Neural cell (in vitro differentiated cells): ENCODE results near the gene PLEKHA8. TPM values are rescaled to one million over a fixed set of nuclear protein-coding genes. Genes with fewer than 3 reads are reported as not detected.

Experiments used
- H2AFZ ChIP-seq: fragments of 200-600, 300-800 bp; sonication (generic), shearing (Covaris generic); 2 replicates; pipeline ENCODE4 v1.6.0; 2014; ENCODE audit warnings: low read depth, mild to moderate bottlenecking, antibody characterized with exemption, low read length, moderate library complexity
- H3F3A ChIP-seq: fragments of 200-600 bp; shearing (Covaris generic); 2 replicates; pipeline ENCODE4 v1.6.1; 2016; ENCODE audit warnings: mild to moderate bottlenecking, moderate library complexity, mixed read lengths, antibody characterized with exemption, low read length; ENCODE audit not compliant: insufficient read depth, poor library complexity, severe bottlenecking
- H3K27ac ChIP-seq: fragments of 200-600, 300-800 bp; sonication (generic), shearing (Covaris generic); 2 replicates; pipeline ENCODE4 v1.5.1; 2014; ENCODE audit warnings: mild to moderate bottlenecking, low read length, moderate library complexity
- H3K27me3 ChIP-seq: fragments of 300-800, 200-600 bp; sonication (generic), shearing (Covaris generic); 2 replicates; pipeline ENCODE4 v1.6.0; 2014; ENCODE audit warnings: mild to moderate bottlenecking, low read depth, low read length, moderate library complexity; ENCODE audit not compliant: insufficient read depth
- H3K36me3 ChIP-seq: fragments of 300-800, 200-600 bp; sonication (generic), shearing (Covaris generic); 2 replicates; pipeline ENCODE4 v1.5.1; 2014; ENCODE audit warnings: mild to moderate bottlenecking, antibody characterized with exemption, low read length, moderate library complexity; ENCODE audit not compliant: insufficient read depth
- H3K4me2 ChIP-seq: fragments of 300-800, 200-600 bp; sonication (generic), shearing (Covaris generic); 2 replicates; pipeline ENCODE4 v1.6.0; 2014; ENCODE audit warnings: mild to moderate bottlenecking, low read length
- H3K4me3 ChIP-seq: fragments of 300-800, 200-600 bp; sonication (generic), shearing (Covaris generic); 2 replicates; pipeline ENCODE4 v1.5.1; 2014; ENCODE audit warnings: mild to moderate bottlenecking, low read length, moderate library complexity
- H3K79me2 ChIP-seq: fragments of 200-600 bp; shearing (Covaris generic); replicated peaks from 2 replicates; pipeline ENCODE4 v1.6.0; 2014; ENCODE audit warnings: mild to moderate bottlenecking, low read length, moderate library complexity; ENCODE audit not compliant: insufficient read depth
- H3K9ac ChIP-seq: fragments of 300-800, 200-600 bp; sonication (generic), shearing (Covaris generic); 2 replicates; pipeline ENCODE4 v1.6.1; 2016; ENCODE audit warnings: mild to moderate bottlenecking, low read length, mixed read lengths
- H3K9me2 ChIP-seq: fragments of 200-600 bp; shearing (Covaris generic); 2 replicates; pipeline ENCODE4 v1.6.1; 2016; ENCODE audit warnings: mild to moderate bottlenecking, low read length, mixed read lengths; ENCODE audit not compliant: insufficient read depth
- H3K9me3 ChIP-seq: fragments of 200-600, 300-800 bp; sonication (generic), shearing (Covaris generic); 2 replicates; pipeline ENCODE4 v1.6.1; 2016; ENCODE audit warnings: mild to moderate bottlenecking, mixed run types, low read length, moderate library complexity, mixed read lengths
- H4K20me1 ChIP-seq: fragments of 200-600 bp; shearing (Covaris generic); 2 replicates; pipeline ENCODE4 v1.6.1; 2016; ENCODE audit warnings: mild to moderate bottlenecking, mixed run types; ENCODE audit not compliant: insufficient read depth
- EP300 ChIP-seq: fragments of 450-650 bp; conservative IDR thresholded peaks from 2 replicates; pipeline ENCODE4 v1.6.1; 2014; ENCODE audit warnings: antibody characterized with exemption, mild to moderate bottlenecking, moderate library complexity; ENCODE audit not compliant: poor library complexity, severe bottlenecking
- EZH2 ChIP-seq: fragments of 200-600, 300-800 bp; shearing (Covaris generic), sonication (generic); IDR thresholded peaks from 2 replicates; pipeline ENCODE4 v1.6.1; 2014; ENCODE audit warnings: antibody characterized with exemption, low read length, borderline replicate concordance, mild to moderate bottlenecking; ENCODE audit not compliant: insufficient read depth, poor library complexity, severe bottlenecking
- MXI1 ChIP-seq: fragments of 450-650 bp; conservative IDR thresholded peaks from 2 replicates; pipeline ENCODE4 v1.6.1; 2014; ENCODE audit warnings: antibody characterized with exemption, mild to moderate bottlenecking; ENCODE audit not compliant: poor library complexity, severe bottlenecking
- POLR2AphosphoS5 ChIP-seq: IDR thresholded peaks from 2 replicates; pipeline ENCODE4 v1.6.1; 2012
- RAD21 ChIP-seq: fragments of 450-650 bp; conservative IDR thresholded peaks from 2 replicates; pipeline ENCODE4 v1.6.1; 2014; ENCODE audit warnings: antibody characterized with exemption, mild to moderate bottlenecking, moderate library complexity
- SMC3 ChIP-seq: fragments of 450-650 bp; conservative IDR thresholded peaks from 2 replicates; pipeline ENCODE4 v1.6.1; 2014; ENCODE audit warnings: antibody characterized with exemption, mild to moderate bottlenecking, moderate library complexity; ENCODE audit not compliant: poor library complexity
- TAF1 ChIP-seq: IDR thresholded peaks from 2 replicates; pipeline ENCODE4 v1.6.1; 2012; ENCODE audit warnings: low read depth
- polyA plus RNA-seq: library from polyadenylated mRNA; depleted of rRNA; stranded (reverse); fragments of >200 nt; gene quantifications from 2 replicates; pipeline ENCODE4 v1.2.3, GENCODE V29; 2014
- TF ChIP-seq, protein P1 (sequence below): IDR thresholded peaks from 2 replicates; pipeline ENCODE4 v1.6.1; 2012; ENCODE audit warnings: borderline replicate concordance
- TF ChIP-seq, protein P2 (sequence below): fragments of 450-650 bp; IDR thresholded peaks from 2 replicates; pipeline ENCODE4 v1.5.1; 2014; ENCODE audit warnings: antibody characterized with exemption, mild to moderate bottlenecking, moderate library complexity; ENCODE audit not compliant: poor library complexity, severe bottlenecking

PLEKHA8 gene
- polyA plus RNA-seq, 1 donor from 2014 or later: 43.1 TPM

DNA sequence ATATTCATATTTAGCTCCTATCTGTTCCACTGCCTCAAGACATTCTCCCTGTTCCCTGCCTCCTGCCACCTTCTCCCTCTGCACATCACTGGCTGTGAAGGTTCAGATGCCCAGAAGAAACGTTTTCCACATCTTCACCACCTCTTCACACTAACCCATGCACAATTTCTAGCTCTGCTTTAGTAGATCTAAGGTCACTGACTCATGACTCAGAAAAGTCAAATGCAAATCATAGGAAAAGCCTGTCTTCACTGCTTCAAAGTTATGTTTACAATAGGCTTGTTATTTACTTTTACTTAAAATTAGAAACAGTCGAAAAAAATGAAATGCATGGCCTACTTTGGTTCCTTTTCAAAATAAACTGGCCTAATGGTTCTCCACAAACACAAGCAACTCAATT is 41.1 kb upstream of the PLEKHA8 start:
- no peaks in the 10 kb centered on the region for H3K9me2 ChIP-seq
- peak overlapping the region; percentile 77 for H3K4me2 ChIP-seq
- no peaks in the 10 kb centered on the region for H3F3A ChIP-seq
- H3K9me3 ChIP-seq: no peaks in the 10 kb centered on the region
- no peaks in the 10 kb centered on the region for H4K20me1 ChIP-seq
- peak overlapping the region; percentile 99 for H3K4me3 ChIP-seq
- no peaks in the 10 kb centered on the region for H3K36me3 ChIP-seq
- H3K27me3 ChIP-seq: no peaks in the 10 kb centered on the region
- no peak overlapping the region for H2AFZ ChIP-seq
- peaks cover 62% of the 10 kb centered on the region for H3K79me2 ChIP-seq
- no peak overlapping the region for H3K9ac ChIP-seq
- no peak overlapping the region for H3K27ac ChIP-seq
- TF ChIP-seq RAD21 (no peak), TAF1 (no peak), MXI1 (no peak), POLR2AphosphoS5 (no peak), EP300 (no peak), EZH2 (no peak), SMC3 (no peak)
- TF ChIP-seq, protein P1, sequence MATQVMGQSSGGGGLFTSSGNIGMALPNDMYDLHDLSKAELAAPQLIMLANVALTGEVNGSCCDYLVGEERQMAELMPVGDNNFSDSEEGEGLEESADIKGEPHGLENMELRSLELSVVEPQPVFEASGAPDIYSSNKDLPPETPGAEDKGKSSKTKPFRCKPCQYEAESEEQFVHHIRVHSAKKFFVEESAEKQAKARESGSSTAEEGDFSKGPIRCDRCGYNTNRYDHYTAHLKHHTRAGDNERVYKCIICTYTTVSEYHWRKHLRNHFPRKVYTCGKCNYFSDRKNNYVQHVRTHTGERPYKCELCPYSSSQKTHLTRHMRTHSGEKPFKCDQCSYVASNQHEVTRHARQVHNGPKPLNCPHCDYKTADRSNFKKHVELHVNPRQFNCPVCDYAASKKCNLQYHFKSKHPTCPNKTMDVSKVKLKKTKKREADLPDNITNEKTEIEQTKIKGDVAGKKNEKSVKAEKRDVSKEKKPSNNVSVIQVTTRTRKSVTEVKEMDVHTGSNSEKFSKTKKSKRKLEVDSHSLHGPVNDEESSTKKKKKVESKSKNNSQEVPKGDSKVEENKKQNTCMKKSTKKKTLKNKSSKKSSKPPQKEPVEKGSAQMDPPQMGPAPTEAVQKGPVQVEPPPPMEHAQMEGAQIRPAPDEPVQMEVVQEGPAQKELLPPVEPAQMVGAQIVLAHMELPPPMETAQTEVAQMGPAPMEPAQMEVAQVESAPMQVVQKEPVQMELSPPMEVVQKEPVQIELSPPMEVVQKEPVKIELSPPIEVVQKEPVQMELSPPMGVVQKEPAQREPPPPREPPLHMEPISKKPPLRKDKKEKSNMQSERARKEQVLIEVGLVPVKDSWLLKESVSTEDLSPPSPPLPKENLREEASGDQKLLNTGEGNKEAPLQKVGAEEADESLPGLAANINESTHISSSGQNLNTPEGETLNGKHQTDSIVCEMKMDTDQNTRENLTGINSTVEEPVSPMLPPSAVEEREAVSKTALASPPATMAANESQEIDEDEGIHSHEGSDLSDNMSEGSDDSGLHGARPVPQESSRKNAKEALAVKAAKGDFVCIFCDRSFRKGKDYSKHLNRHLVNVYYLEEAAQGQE: no peak
- TF ChIP-seq, protein P2, sequence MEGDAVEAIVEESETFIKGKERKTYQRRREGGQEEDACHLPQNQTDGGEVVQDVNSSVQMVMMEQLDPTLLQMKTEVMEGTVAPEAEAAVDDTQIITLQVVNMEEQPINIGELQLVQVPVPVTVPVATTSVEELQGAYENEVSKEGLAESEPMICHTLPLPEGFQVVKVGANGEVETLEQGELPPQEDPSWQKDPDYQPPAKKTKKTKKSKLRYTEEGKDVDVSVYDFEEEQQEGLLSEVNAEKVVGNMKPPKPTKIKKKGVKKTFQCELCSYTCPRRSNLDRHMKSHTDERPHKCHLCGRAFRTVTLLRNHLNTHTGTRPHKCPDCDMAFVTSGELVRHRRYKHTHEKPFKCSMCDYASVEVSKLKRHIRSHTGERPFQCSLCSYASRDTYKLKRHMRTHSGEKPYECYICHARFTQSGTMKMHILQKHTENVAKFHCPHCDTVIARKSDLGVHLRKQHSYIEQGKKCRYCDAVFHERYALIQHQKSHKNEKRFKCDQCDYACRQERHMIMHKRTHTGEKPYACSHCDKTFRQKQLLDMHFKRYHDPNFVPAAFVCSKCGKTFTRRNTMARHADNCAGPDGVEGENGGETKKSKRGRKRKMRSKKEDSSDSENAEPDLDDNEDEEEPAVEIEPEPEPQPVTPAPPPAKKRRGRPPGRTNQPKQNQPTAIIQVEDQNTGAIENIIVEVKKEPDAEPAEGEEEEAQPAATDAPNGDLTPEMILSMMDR: no peak

DNA sequence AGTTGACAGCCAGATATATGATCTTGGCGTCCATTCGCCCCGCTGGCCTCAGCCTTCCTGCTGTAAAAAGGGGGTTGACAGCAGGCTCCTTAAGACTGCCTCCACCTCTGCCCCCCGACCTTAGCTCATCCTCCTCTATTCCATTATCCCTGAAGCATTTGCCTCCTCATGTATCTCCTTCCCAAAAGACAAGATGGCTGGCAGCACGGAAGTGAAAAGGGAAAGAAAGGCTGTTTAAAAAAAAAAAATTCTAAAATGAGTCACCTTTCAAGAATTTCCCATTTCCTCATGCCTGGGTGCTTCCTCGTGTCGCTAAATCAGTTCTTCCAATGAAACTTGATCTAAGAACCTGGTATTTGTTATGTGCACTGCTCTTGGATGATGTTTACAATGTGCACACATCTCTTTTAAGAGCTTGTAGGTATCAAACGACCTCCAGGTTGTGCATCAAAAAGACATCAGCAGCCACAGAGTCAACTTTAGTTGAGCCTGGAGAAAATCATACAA is 40.3 kb upstream of the PLEKHA8 start:
- H3K36me3 ChIP-seq: no peaks in the 10 kb centered on the region
- H2AFZ ChIP-seq: no peak overlapping the region

More for the DNA sequence above, 40.3 kb upstream of the PLEKHA8 start:
- Histone ChIP-seq H3K4me2 (peak overlapping the region; percentile 77), H4K20me1 (no peaks in the 10 kb centered on the region), H3K27me3 (no peaks in the 10 kb centered on the region), H3K9me2 (no peaks in the 10 kb centered on the region), H3F3A (no peaks in the 10 kb centered on the region), H3K27ac (peak overlapping the region; percentile 90), H3K4me3 (peak overlapping the region; percentile 99), H3K79me2 (peaks cover 56% of the 10 kb centered on the region), H3K9ac (peak overlapping the region; percentile 97), H3K9me3 (peaks cover 2% of the 10 kb centered on the region)
- TF ChIP-seq, protein P1: peak; percentile 7
- TF ChIP-seq RAD21 (no peak), EZH2 (no peak)
